NOMO-1 treated with DMSO at 0.1 percent for 48 hours (cell line): ENCODE results near the gene CPSF4L.

Experiments used
- DNase-seq: peaks from one replicate; lab custom pipeline; 2025; ENCODE audit not compliant: unreplicated experiment; lab: John Stamatoyannopoulos, UW

The CPSF4L gene

DNA sequence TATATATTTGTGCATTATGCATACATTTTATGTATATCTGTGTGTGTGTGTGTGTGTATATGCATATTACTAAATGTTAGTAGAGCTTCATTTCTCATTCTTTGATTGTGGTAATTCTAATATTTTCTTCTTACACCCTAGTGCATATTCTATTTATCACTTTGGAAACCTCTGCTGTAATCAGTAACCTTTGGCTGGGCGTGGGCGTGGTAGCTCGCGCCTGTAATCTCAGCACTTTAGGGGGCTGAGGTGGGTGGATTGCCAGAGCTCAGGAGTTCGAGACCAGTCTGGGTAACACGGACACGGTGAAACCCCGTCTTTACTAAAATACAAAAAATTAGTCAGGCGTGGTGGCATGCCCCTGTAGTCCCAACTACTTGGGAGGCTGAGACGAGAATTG, 26.9 kb downstream of the CPSF4L start:
- DNase-seq, result no peak

GRCh38 chr17:73232587-73233373, 28.9 kb downstream of the CPSF4L start:
- DNase-seq, result peak; percentile 28

DNA sequence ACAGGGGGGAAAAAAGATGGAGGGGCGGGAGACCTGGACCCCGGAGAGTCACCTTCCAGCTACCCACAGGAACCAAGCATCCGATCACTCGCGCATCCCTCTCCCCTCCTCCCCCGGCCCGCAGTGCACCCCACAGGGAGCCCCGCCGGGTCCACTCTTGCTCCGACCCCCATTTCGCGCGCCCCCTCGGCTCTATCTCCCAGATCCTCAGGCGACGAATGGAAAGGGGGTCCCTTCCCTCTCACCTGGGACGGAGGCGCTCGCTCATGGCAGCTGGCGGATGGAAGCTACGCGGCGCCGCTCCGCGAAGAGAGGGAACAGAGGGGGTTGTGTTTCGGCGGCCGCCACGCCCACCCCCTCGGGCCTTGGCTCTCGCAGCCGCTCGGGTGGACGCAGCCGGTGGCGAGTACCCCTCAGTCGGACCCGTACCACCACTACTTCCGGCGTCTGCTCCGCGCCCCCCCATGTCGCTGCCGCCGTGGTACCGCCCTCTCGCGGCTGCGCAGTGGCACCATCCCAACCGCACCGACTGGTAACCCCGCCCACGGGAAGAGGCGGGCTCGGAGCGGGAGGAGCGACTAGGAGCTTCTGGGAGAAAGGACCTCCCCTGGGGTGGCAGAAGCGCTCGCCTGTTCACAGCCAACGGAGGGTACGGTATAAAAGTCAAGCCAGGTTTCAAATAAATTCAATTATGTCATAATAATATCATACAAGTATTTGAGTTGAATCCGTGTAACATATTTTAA, 29.7 kb downstream of the CPSF4L start:
- DNase-seq, result peak; percentile 90

DNA sequence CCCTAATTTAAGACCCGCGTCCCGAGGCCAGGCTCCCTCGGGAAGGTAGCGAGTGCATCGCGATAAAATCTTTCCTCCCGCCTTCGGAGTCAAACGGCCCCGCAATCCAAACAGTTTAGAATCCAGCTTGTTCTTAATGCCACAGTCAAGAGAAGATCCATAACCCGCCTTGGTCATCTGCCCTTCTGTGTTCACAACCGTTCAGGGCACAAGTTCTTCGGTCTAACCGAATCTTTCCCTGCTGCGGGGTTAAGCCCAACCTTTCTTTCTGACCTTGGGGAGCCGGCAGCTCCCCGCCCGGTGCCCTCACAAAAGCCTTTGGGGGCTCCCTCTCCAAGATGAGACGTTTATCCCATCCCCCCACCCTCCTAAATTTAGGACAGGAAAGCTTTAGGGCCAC, 30.3 kb downstream of the CPSF4L start:
- no peak for DNase-seq

DNA sequence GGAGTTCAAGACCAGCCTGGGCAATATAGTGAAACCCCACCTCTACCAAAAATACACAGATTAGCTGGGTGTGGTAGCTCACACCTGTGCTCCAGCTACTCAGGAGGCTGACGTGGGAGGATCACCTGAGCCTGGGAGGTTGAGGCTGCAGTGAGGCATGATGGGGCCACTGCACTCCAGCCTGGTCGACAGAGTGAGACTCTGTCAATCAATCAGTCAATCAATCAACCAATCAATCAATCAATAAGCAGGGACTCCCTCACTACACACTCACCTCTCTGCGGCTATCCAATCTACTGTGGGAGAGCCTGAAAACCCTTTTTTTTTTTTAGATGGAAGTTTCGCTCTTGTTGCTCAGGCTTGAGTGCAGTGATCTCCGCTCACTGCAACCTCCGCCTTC, 31.6 kb downstream of the CPSF4L start:
- DNase-seq, result no peak

DNA sequence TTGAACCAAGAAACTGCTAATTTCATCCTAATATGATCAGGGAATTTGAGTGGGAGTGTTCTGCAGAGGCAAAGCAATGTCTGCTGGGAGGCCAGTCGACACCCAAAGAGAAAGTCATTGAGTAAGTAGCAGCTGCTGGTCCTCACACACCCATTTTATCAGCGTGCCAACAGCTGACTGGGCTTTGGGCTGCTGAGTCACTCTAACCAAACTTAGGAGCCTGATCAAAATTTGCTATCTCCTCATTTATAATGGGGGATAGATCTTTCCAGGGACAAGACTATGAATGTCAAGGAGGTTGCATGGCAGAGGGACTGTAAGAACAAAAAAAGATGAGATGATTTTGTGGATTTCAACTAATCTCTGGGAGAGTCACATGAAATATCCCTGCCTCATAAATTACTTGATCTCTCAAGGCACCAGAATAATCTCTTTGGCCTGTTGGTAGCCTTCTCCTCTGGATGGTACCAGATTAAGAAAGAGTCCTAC, 32.9 kb downstream of the CPSF4L start:
- DNase-seq, result peak; percentile 58

DNA sequence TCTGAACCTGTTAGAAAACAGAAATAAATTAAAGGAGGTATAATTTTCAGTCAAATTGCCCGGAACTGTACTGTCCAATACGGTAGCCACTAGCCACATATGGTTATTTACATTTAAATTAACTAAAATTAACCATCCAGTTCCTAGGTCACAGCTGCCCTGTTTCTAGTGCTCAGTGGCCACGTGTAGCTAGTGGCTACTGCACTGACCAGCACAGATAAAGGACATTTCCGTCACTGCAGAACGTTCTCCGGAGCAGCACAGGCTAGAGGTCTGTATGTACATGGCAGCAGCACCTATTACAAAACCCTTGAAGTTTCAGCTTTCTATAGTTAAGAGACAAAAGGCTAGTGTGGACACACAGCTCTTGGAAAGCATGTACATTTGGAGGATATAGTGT, 33.7 kb downstream of the CPSF4L start:
- no peak for DNase-seq

DNA sequence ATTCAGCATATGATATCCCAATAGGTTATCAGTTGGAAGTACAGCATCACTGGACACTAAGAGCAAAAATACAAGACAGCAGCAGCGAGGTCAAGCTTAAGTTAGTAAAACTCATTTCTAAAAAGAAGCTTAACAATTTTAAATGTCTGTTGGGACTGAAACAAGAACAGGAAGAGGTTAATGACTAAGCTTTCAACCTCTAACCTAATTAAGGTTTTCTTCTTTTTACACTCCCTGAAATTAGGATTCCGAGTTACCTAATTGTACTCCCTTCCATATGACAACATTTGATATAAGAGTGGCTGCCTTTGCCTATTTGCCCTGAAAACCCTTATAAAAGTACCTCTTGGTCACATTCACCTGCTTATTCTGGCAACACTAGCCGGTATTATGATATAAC, 34.3 kb downstream of the CPSF4L start:
- DNase-seq, result peak; percentile 69

DNA sequence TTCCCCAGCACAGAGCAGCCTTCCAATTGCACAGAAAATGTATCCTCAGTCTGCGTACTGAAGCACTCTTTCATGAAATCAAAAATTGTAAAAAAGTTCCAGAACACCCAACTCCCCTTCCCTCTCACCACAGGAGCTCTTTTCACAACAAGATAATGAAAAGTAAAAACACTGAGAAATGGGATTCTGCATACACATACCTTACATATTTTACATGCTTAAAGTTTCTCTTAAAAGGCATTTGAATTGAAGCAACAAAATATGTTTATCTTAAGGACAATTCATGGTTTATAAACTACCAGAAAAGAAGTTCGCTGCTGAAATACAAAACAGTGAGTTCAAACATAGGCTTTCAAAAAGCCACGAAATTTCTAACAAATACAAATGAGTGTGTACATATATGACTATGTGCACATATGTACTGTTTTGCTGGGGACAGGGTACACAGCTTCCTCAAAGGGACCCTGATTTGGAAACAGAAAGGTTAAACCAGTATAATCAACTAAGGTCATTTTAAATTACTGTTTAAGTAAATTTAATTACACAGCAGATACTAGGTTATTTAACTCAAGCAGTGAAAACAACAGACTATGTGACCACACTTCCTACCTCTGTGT, 35.0 kb downstream of the CPSF4L start:
- DNase-seq, result no peak

DNA sequence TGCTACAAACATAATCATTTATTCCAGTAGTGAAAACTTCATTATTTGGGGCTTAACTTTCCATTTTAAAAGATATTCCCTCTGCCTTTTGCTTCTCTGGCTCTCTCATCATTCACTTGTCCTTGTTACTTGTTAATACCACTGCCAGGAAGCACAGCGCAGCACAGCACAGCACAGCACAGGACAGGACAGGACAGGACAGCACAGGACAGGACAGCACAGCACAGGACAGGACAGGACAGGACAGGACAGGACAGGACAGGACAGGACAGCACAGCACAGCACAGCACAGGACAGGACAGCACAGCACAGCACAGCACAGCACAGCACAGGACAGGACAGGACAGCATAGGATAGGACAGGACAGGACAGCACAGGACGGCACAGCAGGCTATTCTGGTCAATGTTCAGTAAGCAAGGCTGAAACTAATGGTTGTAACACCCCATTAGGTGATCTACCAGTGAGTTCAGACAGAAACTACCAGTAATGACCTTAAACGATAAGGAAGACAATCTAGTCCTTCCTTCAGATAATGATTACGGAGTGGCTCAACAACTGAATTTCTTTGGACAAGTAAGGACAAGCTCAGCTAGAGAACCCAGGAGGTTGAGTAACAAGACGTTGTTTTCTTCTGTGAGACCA, 36.9 kb downstream of the CPSF4L start:
- no peak for DNase-seq

GRCh38 chr17:73224237-73224636, 37.4 kb downstream of the CPSF4L start:
- DNase-seq, result no peak

- no peak for DNase-seq
Observed at GRCh38 chr17:73223626-73224230, 38.0 kb downstream of the CPSF4L start.

DNA sequence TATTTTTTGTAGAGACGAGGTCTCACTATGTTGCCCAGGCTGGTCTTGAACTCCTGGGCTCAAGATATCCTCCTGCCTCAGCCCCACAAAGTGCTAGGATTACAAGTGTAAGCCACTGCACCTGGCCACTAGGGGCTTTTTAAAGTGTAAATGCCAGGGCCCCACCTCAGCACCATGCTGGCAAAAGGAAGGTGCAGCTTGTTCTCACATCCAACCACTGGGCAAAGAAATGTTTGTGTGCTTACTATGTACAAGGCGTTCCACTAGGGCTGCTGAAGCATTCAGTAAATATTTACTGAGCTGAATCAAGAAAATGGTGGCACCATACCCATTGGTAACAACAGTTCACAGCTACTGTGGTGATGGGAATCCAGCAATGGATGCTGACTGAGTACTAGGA, 46.2 kb downstream of the CPSF4L start:
- no peak for DNase-seq

- no peak for DNase-seq
Observed at GRCh38 chr17:73214851-73215250, 46.8 kb downstream of the CPSF4L start.

DNA sequence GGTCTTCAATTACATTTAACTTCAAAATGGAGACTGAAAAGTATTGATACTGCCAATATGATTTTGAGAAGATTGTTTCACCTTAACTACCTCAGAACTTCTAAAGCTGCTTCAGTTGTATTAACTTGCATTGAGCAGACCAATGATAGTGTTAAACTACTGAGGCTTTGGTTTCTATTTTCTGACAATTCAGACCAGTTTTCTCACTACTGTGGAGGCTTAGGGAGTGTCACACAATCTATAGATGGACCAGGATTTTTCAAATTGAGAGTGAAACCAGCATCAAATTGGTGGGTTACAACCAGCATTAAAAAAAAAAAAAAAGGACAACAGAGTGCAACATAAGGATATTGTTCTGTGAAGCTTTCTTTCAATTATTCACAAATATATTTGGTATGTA, 47.7 kb downstream of the CPSF4L start:
- DNase-seq, result no peak

DNA sequence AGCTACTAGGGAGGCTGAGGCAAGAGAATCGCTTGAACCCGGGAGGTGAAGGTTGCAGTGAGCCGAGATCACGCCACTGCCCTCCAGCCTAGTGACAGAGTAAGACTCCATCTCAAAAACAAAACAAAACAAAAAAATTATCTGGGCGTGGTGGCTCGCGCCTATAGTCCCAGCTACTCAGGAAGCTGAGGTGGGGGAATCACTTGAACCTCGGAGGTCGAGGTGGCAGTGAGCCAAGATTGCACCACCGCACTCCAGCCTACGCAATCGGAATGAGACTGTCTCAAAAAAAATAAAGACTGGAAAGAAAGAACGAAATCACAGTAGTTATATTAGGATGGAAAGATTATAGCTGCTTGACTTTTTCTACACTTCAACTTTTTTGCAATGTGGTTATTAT, 49.9 kb downstream of the CPSF4L start:
- no peak for DNase-seq

GRCh38 chr17:73210002-73210678, 51.5 kb downstream of the CPSF4L start:
- DNase-seq, result peak; percentile 7

- no peak for DNase-seq
Observed at GRCh38 chr17:73209436-73209835, 52.2 kb downstream of the CPSF4L start.

- no peak for DNase-seq
Observed at GRCh38 chr17:73208139-73208827, 53.4 kb downstream of the CPSF4L start.

DNA sequence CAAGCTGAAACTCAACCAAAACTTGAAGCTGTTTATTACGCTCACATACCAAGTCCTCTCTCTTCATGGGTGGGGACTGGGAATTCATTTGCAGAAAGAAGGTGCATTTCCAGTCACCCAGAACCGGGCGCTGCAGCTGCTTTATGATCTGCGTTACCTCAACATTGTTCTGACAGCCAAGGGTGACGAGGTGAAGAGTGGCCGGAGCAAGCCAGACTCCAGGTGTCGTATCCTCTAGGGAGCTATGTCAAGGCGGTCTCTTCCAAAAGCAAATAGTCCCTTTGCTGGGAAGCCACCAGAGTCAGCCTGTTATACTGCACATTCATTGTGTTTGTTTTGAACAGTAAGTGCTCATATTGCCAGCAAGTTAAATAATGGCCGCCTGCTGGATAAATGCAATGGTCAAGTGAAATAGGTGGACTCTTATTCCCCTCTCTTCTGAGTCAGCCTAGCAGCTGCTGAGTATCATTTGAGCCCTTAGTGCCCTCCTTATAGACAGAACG, 56.2 kb downstream of the CPSF4L start:
- no peak for DNase-seq
